Breast epithelium (tissue), 3 donors: ENCODE results near the gene CAMKK2.

Experiments used
- POLR2A ChIP-seq: fragments of 450-650 bp; IDR thresholded peaks from one replicate; pipeline ENCODE4 v1.6.1; 2016; ENCODE audit warnings: antibody characterized with exemption, mild to moderate bottlenecking, moderate library complexity
- TF ChIP-seq, protein P1 (sequence below), 3 donors: fragments of 450-650 bp; IDR thresholded peaks; one replicate each; pipeline ENCODE4 v1.5.1; 2016 to 2017; ENCODE audit warnings: antibody characterized with exemption in 3 of 3, mild to moderate bottlenecking in 3 of 3, moderate library complexity in 3 of 3

DNA sequence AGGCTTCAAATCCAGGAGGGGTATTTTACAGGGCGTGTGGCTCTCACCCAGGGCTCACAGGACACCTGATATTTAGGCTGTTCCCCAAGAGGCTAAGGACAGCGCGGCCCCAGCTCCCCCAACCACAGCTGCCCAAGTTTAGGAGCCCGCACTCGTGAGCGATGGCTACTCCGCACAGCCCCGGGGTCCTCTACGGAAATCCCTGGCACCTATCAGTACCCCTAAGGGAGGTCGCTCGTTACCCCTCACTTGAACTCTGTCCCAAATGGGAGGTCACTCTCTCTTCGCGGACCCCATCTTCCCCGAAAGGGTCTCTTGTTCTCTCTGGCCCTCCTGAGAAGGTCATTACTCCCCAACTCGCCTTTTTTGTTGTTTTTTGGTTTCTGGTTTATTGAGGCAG is 87.3 kb downstream of the CAMKK2 start:
- TF ChIP-seq, protein P1, sequence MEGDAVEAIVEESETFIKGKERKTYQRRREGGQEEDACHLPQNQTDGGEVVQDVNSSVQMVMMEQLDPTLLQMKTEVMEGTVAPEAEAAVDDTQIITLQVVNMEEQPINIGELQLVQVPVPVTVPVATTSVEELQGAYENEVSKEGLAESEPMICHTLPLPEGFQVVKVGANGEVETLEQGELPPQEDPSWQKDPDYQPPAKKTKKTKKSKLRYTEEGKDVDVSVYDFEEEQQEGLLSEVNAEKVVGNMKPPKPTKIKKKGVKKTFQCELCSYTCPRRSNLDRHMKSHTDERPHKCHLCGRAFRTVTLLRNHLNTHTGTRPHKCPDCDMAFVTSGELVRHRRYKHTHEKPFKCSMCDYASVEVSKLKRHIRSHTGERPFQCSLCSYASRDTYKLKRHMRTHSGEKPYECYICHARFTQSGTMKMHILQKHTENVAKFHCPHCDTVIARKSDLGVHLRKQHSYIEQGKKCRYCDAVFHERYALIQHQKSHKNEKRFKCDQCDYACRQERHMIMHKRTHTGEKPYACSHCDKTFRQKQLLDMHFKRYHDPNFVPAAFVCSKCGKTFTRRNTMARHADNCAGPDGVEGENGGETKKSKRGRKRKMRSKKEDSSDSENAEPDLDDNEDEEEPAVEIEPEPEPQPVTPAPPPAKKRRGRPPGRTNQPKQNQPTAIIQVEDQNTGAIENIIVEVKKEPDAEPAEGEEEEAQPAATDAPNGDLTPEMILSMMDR (IDR thresholded peaks at IDR 0.05) = no peak
- TF ChIP-seq POLR2A = no peak
